ENCODE measurements around the gene ZNF148.

- TF ChIP-seq CTCF (IDR thresholded peaks at IDR 0.05): no peak
- TF ChIP-seq POLR2A (IDR thresholded peaks at IDR 0.05): no peak
These were observed 39.5 kb upstream of the ZNF148 start for GRCh38 chr3:125414669-125415068.
